Measurements from ENCODE around the gene HS2ST1.

- no peak for TF ChIP-seq ZFP30 (CRISPR knock-in tag; IDR thresholded peaks at IDR 0.05)
- no peak for TF ChIP-seq ZFP3 (CRISPR knock-in tag; IDR thresholded peaks at IDR 0.05)
- TF ChIP-seq ARNTL (CRISPR knock-in tag; IDR thresholded peaks at IDR 0.05; ENCODE audit: borderline replicate concordance, low read depth) = no peak
- no peak for TF ChIP-seq ESRRG (CRISPR knock-in tag; IDR thresholded peaks at IDR 0.05)
Measured at GRCh38 chr1:86997538-86997937, 83.1 kb downstream of the HS2ST1 start.

Measured in SK-N-SH treated with all-trans-retinoic acid at 6 μM for 48 hours (cell line).